T-helper 17 cell (primary cell): Measurements from ENCODE around the gene AMMECR1. TPM values are rescaled to one million over a fixed set of nuclear protein-coding genes. Genes with fewer than 3 reads are reported as not detected.
"Not testable (repeated sequence)": the region's sequence is repeated elsewhere in the genome, so short reads cannot be mapped to it uniquely, and the experiment has no call there.

ENCODE experiments used
- ATAC-seq: fragments of 150-1000 bp; cut with Tn5 transposase; 2 replicates; pipeline ENCODE4 v1.10.0; 2021; ENCODE audit warnings: mild to moderate bottlenecking, moderate library complexity
- DNase-seq, 3 donors: peaks; one replicate each; pipeline versions ENCODE4 v3.0.0 to v3.0.0-alpha.2; 2020 to 2021
- H3K9me3 ChIP-seq: one replicate; pipeline ENCODE4 v1.7.0; 2013; ENCODE audit warnings: low read length, mild to moderate bottlenecking; ENCODE audit not compliant: control insufficient read depth, poor library complexity, severe bottlenecking
- H3K27ac Mint-ChIP-seq: one replicate; pipeline ENCODE4 v1.8.0; 2022; ENCODE audit warnings: mild to moderate bottlenecking, moderate library complexity, mixed read lengths
- H3K27me3 Mint-ChIP-seq: one replicate; pipeline ENCODE4 v1.8.0; 2022; ENCODE audit warnings: mixed read lengths
- H3K36me3 Mint-ChIP-seq: one replicate; pipeline ENCODE4 v1.8.0; 2022; ENCODE audit warnings: low read depth, mixed read lengths
- H3K4me1 Mint-ChIP-seq: one replicate; pipeline ENCODE4 v1.8.0; 2022; ENCODE audit warnings: mild to moderate bottlenecking, mixed read lengths
- H3K4me3 Mint-ChIP-seq: one replicate; pipeline ENCODE4 v1.8.0; 2022; ENCODE audit warnings: mild to moderate bottlenecking, moderate library complexity, mixed read lengths
- total RNA-seq, 4 donors: library from RNA in 2 of 4; stranded (reverse) in 2 of 4; gene quantifications; one replicate each; pipeline ENCODE4 v1.2.3 and lab custom pipeline; 2022 to 2026

Gene AMMECR1
- total RNA-seq, 2 donors from 2014 or later: 15.4 to 17.4 TPM

GRCh38 chrX:110162131-110162530 lies 155.8 kb downstream of the AMMECR1 start:
- no peaks in the 10 kb centered on the region for H3K27me3 Mint-ChIP-seq
- H3K36me3 Mint-ChIP-seq: no peaks in the 10 kb centered on the region
- no peak overlapping the region for H3K27ac Mint-ChIP-seq

GRCh38 chrX:110161361-110161686 lies 156.6 kb downstream of the AMMECR1 start:
- Mint-ChIP-seq H3K36me3 (no peaks in the 10 kb centered on the region), H3K27me3 (no peaks in the 10 kb centered on the region), H3K4me1 (peaks cover 8% of the 10 kb centered on the region), H3K4me3 (no peak overlapping the region), H3K27ac (no peak overlapping the region)
- no peak for DNase-seq
- no peaks in the 10 kb centered on the region for H3K9me3 ChIP-seq
- no peak for ATAC-seq

More at GRCh38 chrX:110162131-110162530, 155.8 kb downstream of the AMMECR1 start:
- H3K4me3 Mint-ChIP-seq: no peak overlapping the region
- H3K4me1 Mint-ChIP-seq: peaks cover 8% of the 10 kb centered on the region
- ATAC-seq (no peak), DNase-seq (no peak)
- no peaks in the 10 kb centered on the region for H3K9me3 ChIP-seq

GRCh38 chrX:110159865-110160264 lies 158.0 kb downstream of the AMMECR1 start:
- Mint-ChIP-seq H3K4me3 (no peak overlapping the region), H3K4me1 (peaks cover 10% of the 10 kb centered on the region), H3K27ac (peak overlapping the region; percentile 32), H3K36me3 (peaks cover 2% of the 10 kb centered on the region), H3K27me3 (no peaks in the 10 kb centered on the region)
- DNase-seq (no peak), ATAC-seq (no peak)
- no peaks in the 10 kb centered on the region for H3K9me3 ChIP-seq

GRCh38 chrX:110159235-110159634 lies 158.7 kb downstream of the AMMECR1 start:
- H3K4me1 Mint-ChIP-seq: peaks cover 10% of the 10 kb centered on the region
- H3K27me3 Mint-ChIP-seq: no peaks in the 10 kb centered on the region
- ATAC-seq: no peak
- no peaks in the 10 kb centered on the region for H3K9me3 ChIP-seq
- peak overlapping the region; percentile 32 for H3K27ac Mint-ChIP-seq
- DNase-seq: no peak
- no peak overlapping the region for H3K4me3 Mint-ChIP-seq
- peaks cover 2% of the 10 kb centered on the region for H3K36me3 Mint-ChIP-seq

- Mint-ChIP-seq H3K4me3 (no peak overlapping the region), H3K27me3 (no peaks in the 10 kb centered on the region), H3K36me3 (peaks cover 2% of the 10 kb centered on the region), H3K27ac (no peak overlapping the region), H3K4me1 (peaks cover 10% of the 10 kb centered on the region)
- ATAC-seq (no peak), DNase-seq (no peak)
- H3K9me3 ChIP-seq: no peaks in the 10 kb centered on the region
Observed at GRCh38 chrX:110157444-110157843, 160.4 kb downstream of the AMMECR1 start.

- Mint-ChIP-seq H3K4me1 (peaks cover 10% of the 10 kb centered on the region), H3K27me3 (no peaks in the 10 kb centered on the region), H3K36me3 (peaks cover 2% of the 10 kb centered on the region), H3K4me3 (no peak overlapping the region), H3K27ac (no peak overlapping the region)
- no peaks in the 10 kb centered on the region for H3K9me3 ChIP-seq
- DNase-seq: no peak
- ATAC-seq: no peak
Observed at GRCh38 chrX:110156167-110156754, 161.6 kb downstream of the AMMECR1 start.

- peaks cover 10% of the 10 kb centered on the region for H3K4me1 Mint-ChIP-seq
- ATAC-seq: no peak
- H3K27ac Mint-ChIP-seq: no peak overlapping the region
- no peak for DNase-seq
- H3K27me3 Mint-ChIP-seq: no peaks in the 10 kb centered on the region
- H3K4me3 Mint-ChIP-seq: no peak overlapping the region
- H3K36me3 Mint-ChIP-seq: peaks cover 2% of the 10 kb centered on the region
- no peaks in the 10 kb centered on the region for H3K9me3 ChIP-seq
Observed at GRCh38 chrX:110155759-110156158, 162.1 kb downstream of the AMMECR1 start.

GRCh38 chrX:110154328-110154727 lies 163.6 kb downstream of the AMMECR1 start:
- H3K27me3 Mint-ChIP-seq, ATAC-seq, H3K27ac Mint-ChIP-seq, H3K4me3 Mint-ChIP-seq, H3K36me3 Mint-ChIP-seq, H3K9me3 ChIP-seq, DNase-seq, H3K4me1 Mint-ChIP-seq: not testable (repeated sequence)

GRCh38 chrX:110153896-110154295 lies 164.0 kb downstream of the AMMECR1 start:
- Mint-ChIP-seq H3K27me3 (no peaks in the 10 kb centered on the region), H3K4me3 (no peak overlapping the region), H3K27ac (no peak overlapping the region), H3K36me3 (peaks cover 4% of the 10 kb centered on the region), H3K4me1 (peaks cover 2% of the 10 kb centered on the region)
- H3K9me3 ChIP-seq: no peaks in the 10 kb centered on the region
- no peak for ATAC-seq
- DNase-seq: no peak

- no peak for ATAC-seq
- H3K27ac Mint-ChIP-seq: no peak overlapping the region
- H3K9me3 ChIP-seq: no peaks in the 10 kb centered on the region
- no peak for DNase-seq
- peaks cover 2% of the 10 kb centered on the region for H3K4me1 Mint-ChIP-seq
- H3K4me3 Mint-ChIP-seq: no peak overlapping the region
- H3K36me3 Mint-ChIP-seq: peaks cover 4% of the 10 kb centered on the region
- H3K27me3 Mint-ChIP-seq: no peaks in the 10 kb centered on the region
Observed at GRCh38 chrX:110153244-110153643, 164.6 kb downstream of the AMMECR1 start.

- Mint-ChIP-seq H3K36me3 (peaks cover 4% of the 10 kb centered on the region), H3K27me3 (no peaks in the 10 kb centered on the region), H3K4me1 (peaks cover 3% of the 10 kb centered on the region), H3K4me3 (no peak overlapping the region), H3K27ac (no peak overlapping the region)
- no peaks in the 10 kb centered on the region for H3K9me3 ChIP-seq
- DNase-seq (no peak), ATAC-seq (peak; percentile 50)
Observed at GRCh38 chrX:110146521-110146920, 171.4 kb downstream of the AMMECR1 start.

- Mint-ChIP-seq H3K4me3 (no peak overlapping the region), H3K27me3 (no peaks in the 10 kb centered on the region), H3K27ac (no peak overlapping the region), H3K36me3 (peaks cover 4% of the 10 kb centered on the region), H3K4me1 (peaks cover 3% of the 10 kb centered on the region)
- no peaks in the 10 kb centered on the region for H3K9me3 ChIP-seq
- ATAC-seq (peak; percentile 69), DNase-seq (no peak)
Observed at GRCh38 chrX:110145854-110146253, 172.0 kb downstream of the AMMECR1 start.

GRCh38 chrX:110145311-110145710 lies 172.6 kb downstream of the AMMECR1 start:
- H3K36me3 Mint-ChIP-seq: peaks cover 4% of the 10 kb centered on the region
- no peak for ATAC-seq
- H3K27ac Mint-ChIP-seq: no peak overlapping the region
- no peak for DNase-seq
- peaks cover 3% of the 10 kb centered on the region for H3K4me1 Mint-ChIP-seq
- H3K4me3 Mint-ChIP-seq: no peak overlapping the region
- no peaks in the 10 kb centered on the region for H3K27me3 Mint-ChIP-seq
- H3K9me3 ChIP-seq: no peaks in the 10 kb centered on the region
